Activated T-cell treated with anti-CD3 and anti-CD28 coated beads for 48 hours (primary cell): ENCODE measurements around the gene APCDD1.
"Not testable (repeated sequence)": the region's sequence is repeated elsewhere in the genome, so short reads cannot be mapped to it uniquely, and the experiment has no call there.

ENCODE experiments used
- DNase-seq: peaks from one replicate; pipeline ENCODE4 v3.0.0-alpha.2; 2020; ENCODE audit warnings: low read depth

The APCDD1 gene

GRCh38 chr18:10525697-10526560 lies 71.5 kb downstream of the APCDD1 start, which contains the start of gene NAPG:
Gene NAPG, plus strand, starts transcription at chr18:10526027. Its CDS starts 76 bp downstream, at chr18:10526103.
- DNase-seq, result peak; percentile 89

GRCh38 chr18:10526561-10526949 lies 72.1 kb downstream of the APCDD1 start:
- DNase-seq, result no peak

GRCh38 chr18:10528439-10528838 lies 74.0 kb downstream of the APCDD1 start:
- DNase-seq, result no peak

GRCh38 chr18:10530002-10530401 lies 75.6 kb downstream of the APCDD1 start:
- no peak for DNase-seq

GRCh38 chr18:10530852-10531251 lies 76.4 kb downstream of the APCDD1 start:
- DNase-seq, result no peak

- no peak for DNase-seq
Measured at GRCh38 chr18:10533111-10533510, 78.7 kb downstream of the APCDD1 start.

GRCh38 chr18:10536280-10536679 lies 81.8 kb downstream of the APCDD1 start:
- no peak for DNase-seq

GRCh38 chr18:10537765-10538164 lies 83.3 kb downstream of the APCDD1 start:
- no peak for DNase-seq

- DNase-seq, result not testable (repeated sequence)
Measured at GRCh38 chr18:10539124-10539523, 84.7 kb downstream of the APCDD1 start.
